Activated CD8-positive, alpha-beta memory T cell treated with anti-CD3 and anti-CD28 coated beads for 4 hours (primary cell): ENCODE measurements around the gene MYRIP.

Source experiments
- DNase-seq, 2 donors: peaks; one replicate each; pipeline ENCODE4 v3.0.0-alpha.2; 2020; ENCODE audit warnings: low read depth in 2 of 2

The MYRIP gene

GRCh38 chr3:40186508-40186907 lies 377.1 kb downstream of the MYRIP start:
- DNase-seq, result no peak

- no peak for DNase-seq
Observed at GRCh38 chr3:40187945-40188344, 378.5 kb downstream of the MYRIP start.

GRCh38 chr3:40189118-40189517 lies 379.7 kb downstream of the MYRIP start:
- no peak for DNase-seq

GRCh38 chr3:40190056-40190455 lies 380.6 kb downstream of the MYRIP start:
- DNase-seq, result no peak

GRCh38 chr3:40191251-40191650 lies 381.8 kb downstream of the MYRIP start:
- DNase-seq, result no peak

- DNase-seq, result peak; percentile 16 to 33
Observed at GRCh38 chr3:40191850-40192448, 382.5 kb downstream of the MYRIP start.

- no peak for DNase-seq
Observed at GRCh38 chr3:40192628-40193027, 383.2 kb downstream of the MYRIP start.

- no peak for DNase-seq
Observed at GRCh38 chr3:40196966-40197365, 387.6 kb downstream of the MYRIP start.

GRCh38 chr3:40200692-40201316 lies 391.4 kb downstream of the MYRIP start:
- no peak for DNase-seq

- no peak for DNase-seq
Observed at GRCh38 chr3:40201770-40202169, 392.4 kb downstream of the MYRIP start.

GRCh38 chr3:40206522-40206921 lies 397.1 kb downstream of the MYRIP start:
- DNase-seq, result no peak

GRCh38 chr3:40207796-40208195 lies 398.4 kb downstream of the MYRIP start:
- DNase-seq, result no peak

- no peak for DNase-seq
Observed at GRCh38 chr3:40208251-40208650, 398.8 kb downstream of the MYRIP start.

- no peak for DNase-seq
Observed at GRCh38 chr3:40211579-40211978, 402.2 kb downstream of the MYRIP start.

- DNase-seq, result no peak
Observed at GRCh38 chr3:40213556-40213955, 404.1 kb downstream of the MYRIP start.

- no peak for DNase-seq
Observed at GRCh38 chr3:40215015-40215414, 405.6 kb downstream of the MYRIP start.

- no peak for DNase-seq
Observed at GRCh38 chr3:40216471-40216870, 407.1 kb downstream of the MYRIP start.

- DNase-seq, result no peak
Observed at GRCh38 chr3:40223856-40224255, 414.4 kb downstream of the MYRIP start.

- DNase-seq, result no peak
Observed at GRCh38 chr3:40224796-40225515, 415.5 kb downstream of the MYRIP start.

GRCh38 chr3:40226636-40227035 lies 417.2 kb downstream of the MYRIP start:
- no peak for DNase-seq

- DNase-seq, result no peak
Observed at GRCh38 chr3:40228792-40229350, 419.5 kb downstream of the MYRIP start.

- no peak for DNase-seq
Observed at GRCh38 chr3:40229386-40229785, 420.0 kb downstream of the MYRIP start.

GRCh38 chr3:40229963-40230362 lies 420.6 kb downstream of the MYRIP start:
- no peak for DNase-seq
